ENCODE measurements around the gene PIP5KL1. TPM values are rescaled to one million over a fixed set of nuclear protein-coding genes. Genes with fewer than 3 reads are reported as not detected.

PIP5KL1 gene
- total and polyA plus RNA-seq, 2 of the 4 experiments (the other 2 are of a cell fraction), result 0.36 to 3.6 TPM

GRCh38 chr9:127953154-127953553 is 22.6 kb upstream of the PIP5KL1 start (continued):
- no peak for TF ChIP-seq USF2 (IDR thresholded peaks at IDR 0.05; ENCODE audit: low read depth, low read length)
- no peak for TF ChIP-seq FOS (IDR thresholded peaks at IDR 0.05; ENCODE audit: low read depth, low read length)

- no peak overlapping the region for H2BK5ac ChIP-seq (ENCODE audit: low read depth, low read length, poor library complexity, severe bottlenecking)
- no peaks in the 10 kb centered on the region for H3K27me3 ChIP-seq (ENCODE audit: control insufficient read depth, insufficient read depth, low read length)
- in situ Hi-C loops (cut with MboI; ENCODE audit: low sequenced_read_pairs), result no loop called here
- H2AFZ ChIP-seq (replicated peaks; ENCODE audit: low read length, poor library complexity), result no peak overlapping the region
- H3K36me3 ChIP-seq (ENCODE audit: control insufficient read depth, insufficient read depth, low read length), result peaks cover 7% of the 10 kb centered on the region; the same call in 1 of the 2 replicates
- H3K4me1 ChIP-seq (ENCODE audit: control insufficient read depth, insufficient read depth, low read length), result peaks cover 5% of the 10 kb centered on the region
- H3K9ac ChIP-seq (ENCODE audit: low read depth, low read length), result no peak overlapping the region
- ATAC-seq (ENCODE audit: low read depth) (no peak), DNase-seq (no peak)
- H4K5ac ChIP-seq (ENCODE audit: low read depth, low read length), result no peak overlapping the region
- H3K4ac ChIP-seq (ENCODE audit: low read depth, low read length), result no peak overlapping the region
- peaks cover 0 to 46% of the 10 kb centered on the region in 2 experiments for H3K79me1 ChIP-seq (ENCODE audit: low read depth in 1 of 2, low read length in 2 of 2)
- ChIA-PET CTCF (no interaction called here), POLR2A (ENCODE audit: unreplicated experiment) (no interaction called here)
- H2BK120ac ChIP-seq (ENCODE audit: low read depth, low read length), result no peak overlapping the region
- no peaks in the 10 kb centered on the region for H3K9me3 ChIP-seq (ENCODE audit: control insufficient read depth, insufficient read depth, low read length)
- H4K91ac ChIP-seq (ENCODE audit: insufficient read depth, low read depth, low read length), result no peak overlapping the region
- H3K56ac ChIP-seq (ENCODE audit: extremely low read depth, insufficient read depth, low read length), result no peak overlapping the region
- H2BK20ac ChIP-seq (ENCODE audit: low read depth, low read length), result no peak overlapping the region
- no peak overlapping the region for H2AK5ac ChIP-seq (ENCODE audit: low read depth, low read length)
- H3K23ac ChIP-seq (ENCODE audit: low read depth, low read length), result no peak overlapping the region
- H4K8ac ChIP-seq (ENCODE audit: low read depth in 2 of 2, low read length in 2 of 2), result no peak overlapping the region
- no peak overlapping the region for H2BK15ac ChIP-seq (ENCODE audit: low read depth, low read length)
- no peak overlapping the region for H3K4me2 ChIP-seq (ENCODE audit: low read depth, low read length)
- intact Hi-C loops (cut with micrococcal nuclease), result no loop called here
- peaks cover 12% of the 10 kb centered on the region for H3K9me1 ChIP-seq (ENCODE audit: insufficient read depth, low read length)
- H3K4me3 ChIP-seq (ENCODE audit: insufficient read depth, low read depth, low read length), result no peak overlapping the region
- H3K27ac ChIP-seq (ENCODE audit: insufficient read depth, low read length), result no peak overlapping the region
- H2AK9ac ChIP-seq (replicated peaks; ENCODE audit: low read depth, low read length, poor library complexity), result peak overlapping the region; percentile 24
- H3K18ac ChIP-seq (ENCODE audit: low read depth, low read length), result no peak overlapping the region
- no peak for TF ChIP-seq SMC3 (IDR thresholded peaks at IDR 0.05; ENCODE audit: low read depth, low read length)
- TF ChIP-seq USF2 (IDR thresholded peaks at IDR 0.05; ENCODE audit: low read depth, low read length), result no peak
- no peak for TF ChIP-seq MAZ (IDR thresholded peaks at IDR 0.05; ENCODE audit: borderline replicate concordance, low read depth, low read length)
- TF ChIP-seq RFX5 (IDR thresholded peaks at IDR 0.05; ENCODE audit: low read depth, low read length), result no peak
- TF ChIP-seq RAD21 (IDR thresholded peaks at IDR 0.05; ENCODE audit: low read length), result no peak
- TF ChIP-seq MAFK (IDR thresholded peaks at IDR 0.05; ENCODE audit: low read depth, low read length), result no peak
- 86% methylated on average over 15 of the region's 21 CpGs; no CpG with 5 or more reads in 1 of the 2 experiments for whole genome bisulfite sequencing, 2 experiments (ENCODE audit: extremely low coverage in 2 of 2, insufficient read length in 1 of 2)
- dilution Hi-C loops (cut with HindIII; ENCODE audit: low sequenced_read_pairs, unreplicated experiment), result no loop called here
- no peak overlapping the region for H3K14ac ChIP-seq (replicated peaks; ENCODE audit: low read depth, low read length)
- peaks cover 24% of the 10 kb centered on the region for H4K20me1 ChIP-seq (ENCODE audit: insufficient read depth, low read length)
- BruUV-seq (replicated peaks), result no TSS peak
Measured at GRCh38 chr9:127950513-127951289, 20.1 kb upstream of the PIP5KL1 start.

Data from IMR-90 (cell line).